Neutrophil (primary cell): ENCODE measurements around the gene GPRC5D.

Experiments
- H3K27ac ChIP-seq: fragments of 200-600 bp; sonication (generic); 2 replicates; pipeline ENCODE4 v1.5.1; 2016; ENCODE audit warnings: mild to moderate bottlenecking, moderate library complexity
- H3K27me3 ChIP-seq: fragments of 200-600 bp; sonication (generic); 2 replicates; pipeline ENCODE4 v1.6.0; 2016; ENCODE audit warnings: mild to moderate bottlenecking
- H3K36me3 ChIP-seq: fragments of 200-600 bp; sonication (generic); 2 replicates; pipeline ENCODE4 v1.5.1; 2017
- H3K4me1 ChIP-seq, 2 experiments: fragments of 200-600 bp in 1 of 2; sonication (generic) in 1 of 2; 1 replicate in 1 of 2; 2 replicates in 1 of 2; pipeline versions ENCODE4 v1.5.1 to v1.6.1; 2013 to 2016; ENCODE audit warnings: low read depth in 1 of 2, low read length in 1 of 2, mild to moderate bottlenecking in 1 of 2, moderate library complexity in 1 of 2; ENCODE audit not compliant: control insufficient read depth in 1 of 2, insufficient read depth in 1 of 2
- H3K4me3 ChIP-seq, 2 experiments: fragments of 200-600 bp in 1 of 2; sonication (generic) in 1 of 2; 1 replicate in 1 of 2; 2 replicates in 1 of 2; pipeline ENCODE4 v1.5.1; 2013 to 2016; ENCODE audit warnings: low read depth in 1 of 2, low read length in 1 of 2, mild to moderate bottlenecking in 1 of 2, moderate library complexity in 1 of 2
- H3K9me3 ChIP-seq: fragments of 200-600 bp; sonication (generic); 2 replicates; pipeline ENCODE4 v1.5.1; 2016
- CTCF ChIP-seq: fragments of 200-600 bp; sonication (generic); IDR thresholded peaks from 2 replicates; pipeline ENCODE4 v1.5.1; 2016; ENCODE audit warnings: antibody characterized with exemption

The GPRC5D gene

GRCh38 chr12:12916135-12916944 is 35.6 kb downstream of the GPRC5D start:
- no peaks in the 10 kb centered on the region for H3K9me3 ChIP-seq
- H3K4me3 ChIP-seq, result no peak overlapping the region
- H3K4me1 ChIP-seq, result peaks cover 0 to 6% of the 10 kb centered on the region in 2 experiments
- no peak overlapping the region for H3K27ac ChIP-seq
- H3K27me3 ChIP-seq, result peaks cover 20% of the 10 kb centered on the region
- TF ChIP-seq CTCF, result peak; percentile 97
- H3K36me3 ChIP-seq, result no peaks in the 10 kb centered on the region

- Histone ChIP-seq H3K27ac (no peak overlapping the region), H3K9me3 (no peaks in the 10 kb centered on the region), H3K4me1 (peaks cover 0 to 6% of the 10 kb centered on the region in 2 experiments), H3K27me3 (peaks cover 20% of the 10 kb centered on the region), H3K4me3 (no peak overlapping the region), H3K36me3 (no peaks in the 10 kb centered on the region)
- TF ChIP-seq CTCF, result no peak
Observed at GRCh38 chr12:12915656-12916055, 36.3 kb downstream of the GPRC5D start.

- H3K36me3 ChIP-seq, result no peaks in the 10 kb centered on the region
- TF ChIP-seq CTCF, result no peak
- H3K4me3 ChIP-seq, result no peak overlapping the region
- peaks cover 0 to 14% of the 10 kb centered on the region in 2 experiments for H3K4me1 ChIP-seq
- peaks cover 20% of the 10 kb centered on the region for H3K27me3 ChIP-seq
- no peaks in the 10 kb centered on the region for H3K9me3 ChIP-seq
- H3K27ac ChIP-seq, result no peak overlapping the region
Observed at GRCh38 chr12:12912711-12913110, 39.3 kb downstream of the GPRC5D start.

GRCh38 chr12:12909995-12910420 is 42.0 kb downstream of the GPRC5D start:
- Histone ChIP-seq H3K36me3 (no peaks in the 10 kb centered on the region), H3K4me1 (peaks cover 0 to 8% of the 10 kb centered on the region in 2 experiments), H3K9me3 (no peaks in the 10 kb centered on the region), H3K27ac (no peak overlapping the region), H3K27me3 (peaks cover 6% of the 10 kb centered on the region), H3K4me3 (no peak overlapping the region)
- TF ChIP-seq CTCF, result no peak

- no peaks in the 10 kb centered on the region for H3K9me3 ChIP-seq
- H3K36me3 ChIP-seq, result no peaks in the 10 kb centered on the region
Observed at GRCh38 chr12:12909228-12909994, 42.6 kb downstream of the GPRC5D start.

More at GRCh38 chr12:12909228-12909994, 42.6 kb downstream of the GPRC5D start:
- TF ChIP-seq CTCF, result no peak
- Histone ChIP-seq H3K27me3 (peaks cover 6% of the 10 kb centered on the region), H3K27ac (no peak overlapping the region), H3K4me3 (no peak overlapping the region), H3K4me1 (peaks cover 0 to 8% of the 10 kb centered on the region in 2 experiments)
